Bronchial epithelial cell (primary cell): ENCODE data around the gene KIF3A. TPM values are rescaled to one million over a fixed set of nuclear protein-coding genes. Genes with fewer than 3 reads are reported as not detected.

Experiments used
- DNase-seq: peaks from one replicate; pipeline ENCODE4 v3.0.0-alpha.2; 2010; ENCODE audit warnings: low read depth
- FAIRE-seq: peaks from 2 replicates; lab custom pipeline; 2011; peaks lifted over from hg19 to GRCh38; lab: Jason Lieb, UNC
- H3K27me3 ChIP-seq: 2 replicates; pipeline ENCODE4 v1.5.1; 2011; ENCODE audit warnings: low read length; ENCODE audit not compliant: control insufficient read depth, insufficient read depth
- H3K36me3 ChIP-seq: 2 replicates; pipeline ENCODE4 v1.5.1; 2011; ENCODE audit warnings: low read length; ENCODE audit not compliant: control insufficient read depth, insufficient read depth
- H3K4me3 ChIP-seq: 2 replicates; pipeline ENCODE4 v1.5.1; 2011; ENCODE audit warnings: mild to moderate bottlenecking, low read depth, low read length, control low read depth
- CTCF ChIP-seq: IDR thresholded peaks from 2 replicates; pipeline ENCODE4 v1.5.1; 2011; ENCODE audit warnings: mild to moderate bottlenecking, moderate library complexity, low read length, control low read depth, inconsistent platforms; ENCODE audit not compliant: insufficient read depth, severe bottlenecking
- total RNA-seq: library from RNA; depleted of rRNA; stranded (reverse); fragments of >200 nt; gene quantifications from 2 replicates; pipeline ENCODE4 v1.2.1, GENCODE V29; 2014

Gene KIF3A
- total RNA-seq, 1 donor from 2014 or later = 6.8 TPM

GRCh38 chr5:132751971-132752580 lies 14.7 kb upstream of the KIF3A start:
- H3K4me3 ChIP-seq = no peak overlapping the region
- FAIRE-seq (no peak), DNase-seq (no peak)
- H3K36me3 ChIP-seq = no peaks in the 10 kb centered on the region
- no peak for TF ChIP-seq CTCF
- H3K27me3 ChIP-seq = no peaks in the 10 kb centered on the region

GRCh38 chr5:132751444-132751843 lies 14.1 kb upstream of the KIF3A start:
- no peak for TF ChIP-seq CTCF
- no peak overlapping the region for H3K4me3 ChIP-seq
- H3K36me3 ChIP-seq = no peaks in the 10 kb centered on the region
- DNase-seq (peak; percentile 20), FAIRE-seq (no peak)
- H3K27me3 ChIP-seq = no peaks in the 10 kb centered on the region

DNA sequence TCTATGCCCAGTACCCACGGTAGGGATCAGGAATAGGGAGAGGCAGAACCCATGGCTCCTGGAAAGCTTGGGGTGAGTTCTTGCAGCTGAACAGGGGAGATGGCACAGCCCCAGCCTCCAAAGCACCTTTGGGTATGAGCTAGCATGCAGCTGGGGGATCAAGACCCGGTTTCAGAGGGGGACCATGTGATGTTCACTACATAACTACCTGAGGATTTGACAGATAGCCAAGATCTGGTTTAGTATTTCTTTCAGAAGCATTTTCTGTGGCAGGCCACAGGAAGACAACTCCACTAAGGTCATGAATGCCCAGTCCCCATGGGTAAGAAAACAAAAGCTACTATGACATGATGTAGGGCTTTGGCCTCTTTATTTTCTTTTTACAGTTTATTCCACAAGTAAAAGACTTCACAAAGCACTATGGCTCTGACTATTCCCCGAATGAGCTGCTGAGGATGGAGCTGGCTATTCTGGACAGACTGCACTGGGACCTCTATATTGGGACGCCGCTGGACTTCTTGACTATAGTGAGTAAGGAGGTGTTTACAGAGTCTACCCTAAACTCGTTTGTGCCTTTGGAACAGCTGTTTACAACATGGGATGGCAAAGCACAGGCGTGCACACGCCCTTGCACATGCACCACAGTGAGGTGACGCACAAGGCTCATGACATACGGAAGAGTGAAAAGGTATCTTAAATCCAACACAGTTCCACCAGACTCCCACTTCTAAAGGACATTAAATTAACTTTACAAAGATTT lies 13.3 kb upstream of the KIF3A start:
- TF ChIP-seq CTCF = no peak
- no peaks in the 10 kb centered on the region for H3K36me3 ChIP-seq
- FAIRE-seq (peak; percentile 18), DNase-seq (no peak)
- no peaks in the 10 kb centered on the region for H3K27me3 ChIP-seq
- no peak overlapping the region for H3K4me3 ChIP-seq

DNA sequence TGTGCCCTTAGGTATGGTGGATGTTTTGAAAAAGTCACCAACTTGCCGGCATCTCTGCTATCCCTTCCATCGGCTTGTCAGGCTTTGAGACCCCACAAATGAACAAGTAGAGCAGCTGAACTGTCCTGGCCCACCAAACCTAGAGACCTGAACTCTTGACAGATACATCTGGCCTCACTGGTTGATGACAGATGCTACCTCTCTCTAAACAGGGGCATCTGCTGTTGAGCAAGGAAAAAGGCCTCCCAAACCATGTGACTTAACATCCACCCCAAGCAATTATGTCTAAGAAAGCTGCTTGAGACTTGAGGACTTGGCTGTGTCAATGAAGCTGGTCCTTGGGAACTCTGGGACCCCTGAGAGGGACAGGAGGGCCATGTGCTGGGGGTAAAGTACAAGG lies 12.2 kb upstream of the KIF3A start:
- H3K27me3 ChIP-seq = no peaks in the 10 kb centered on the region
- FAIRE-seq = no peak
- no peak overlapping the region for H3K4me3 ChIP-seq
- H3K36me3 ChIP-seq = no peaks in the 10 kb centered on the region
- DNase-seq = no peak
- TF ChIP-seq CTCF = no peak

GRCh38 chr5:132748522-132749000 lies 11.2 kb upstream of the KIF3A start:
- DNase-seq = peak; percentile 72

More at GRCh38 chr5:132748522-132749000, 11.2 kb upstream of the KIF3A start:
- no peaks in the 10 kb centered on the region for H3K27me3 ChIP-seq
- H3K4me3 ChIP-seq = no peak overlapping the region
- FAIRE-seq = no peak
- H3K36me3 ChIP-seq = no peaks in the 10 kb centered on the region
- no peak for TF ChIP-seq CTCF
